H9 (cell line): ENCODE data around the gene LSM2. TPM values are rescaled to one million over a fixed set of nuclear protein-coding genes. Genes with fewer than 3 reads are reported as not detected.

Experiments used
- DNase-seq: peaks from one replicate; pipeline ENCODE4 v3.0.0-alpha.2; 2017
- H2AFZ ChIP-seq: one replicate; pipeline ENCODE4 v1.6.1; 2013; ENCODE audit warnings: mild to moderate bottlenecking, low read length, control low read depth, moderate library complexity
- H2AK5ac ChIP-seq: 2 replicates; pipeline ENCODE4 v1.6.1; 2013; ENCODE audit warnings: low read length, control low read depth, mixed read lengths; ENCODE audit not compliant: insufficient read length
- H2BK120ac ChIP-seq: one replicate; pipeline ENCODE4 v1.6.1; 2013; ENCODE audit warnings: low read depth, mild to moderate bottlenecking, low read length, control low read depth, inconsistent platforms; ENCODE audit not compliant: poor library complexity, severe bottlenecking
- H2BK12ac ChIP-seq: 2 replicates; pipeline ENCODE4 v1.6.1; 2013; ENCODE audit warnings: low read length, control low read depth, mixed read lengths, low read depth; ENCODE audit not compliant: insufficient read length
- H2BK15ac ChIP-seq: 2 replicates; pipeline ENCODE4 v1.6.1; 2013; ENCODE audit warnings: low read depth, low read length, control low read depth
- H2BK20ac ChIP-seq: one replicate; pipeline ENCODE4 v1.6.1; 2013; ENCODE audit warnings: low read depth, mild to moderate bottlenecking, low read length, control low read depth, inconsistent platforms; ENCODE audit not compliant: poor library complexity, severe bottlenecking
- H2BK5ac ChIP-seq: 2 replicates; pipeline ENCODE4 v1.6.1; 2013; ENCODE audit warnings: low read length, control low read depth, mixed read lengths; ENCODE audit not compliant: insufficient read length
- H3K14ac ChIP-seq: 2 replicates; pipeline ENCODE4 v1.6.1; 2013; ENCODE audit warnings: low read length, control low read depth; ENCODE audit not compliant: insufficient read depth
- H3K18ac ChIP-seq: 2 replicates; pipeline ENCODE4 v1.6.1; 2013; ENCODE audit warnings: low read depth, mild to moderate bottlenecking, mixed read lengths, low read length, control low read depth; ENCODE audit not compliant: insufficient read length
- H3K23ac ChIP-seq: 2 replicates; pipeline ENCODE4 v1.6.1; 2013; ENCODE audit warnings: low read length, control low read depth, mixed read lengths, low read depth; ENCODE audit not compliant: insufficient read length
- H3K23me2 ChIP-seq: 2 replicates; pipeline ENCODE4 v1.6.1; 2013; ENCODE audit warnings: low read depth, mild to moderate bottlenecking, mixed read lengths, low read length, control low read depth; ENCODE audit not compliant: insufficient read length, poor library complexity, severe bottlenecking
- H3K27ac ChIP-seq: 2 replicates; pipeline ENCODE4 v1.5.1; 2013; ENCODE audit warnings: low read length, control low read depth, mixed read lengths, low read depth; ENCODE audit not compliant: insufficient read length
- H3K27me3 ChIP-seq: 2 replicates; pipeline ENCODE4 v1.6.1; 2013; ENCODE audit warnings: low read length, control low read depth, inconsistent platforms; ENCODE audit not compliant: insufficient read depth
- H3K4ac ChIP-seq: 2 replicates; pipeline ENCODE4 v1.6.1; 2013; ENCODE audit warnings: low read depth, mild to moderate bottlenecking, control low read depth, inconsistent platforms, low read length, moderate library complexity
- H3K4me1 ChIP-seq: 2 replicates; pipeline ENCODE4 v1.6.1; 2013; ENCODE audit warnings: low read length, control low read depth, inconsistent platforms; ENCODE audit not compliant: insufficient read depth
- H3K4me2 ChIP-seq: 2 replicates; pipeline ENCODE4 v1.6.1; 2013; ENCODE audit warnings: low read length, control low read depth, mixed read lengths; ENCODE audit not compliant: insufficient read length, insufficient read depth
- H3K56ac ChIP-seq: 2 replicates; pipeline ENCODE4 v1.6.1; 2013; ENCODE audit warnings: low read depth, mild to moderate bottlenecking, mixed read lengths, low read length, control low read depth; ENCODE audit not compliant: insufficient read length
- H3K79me1 ChIP-seq: 2 replicates; pipeline ENCODE4 v1.6.1; 2013; ENCODE audit warnings: low read depth, mild to moderate bottlenecking, moderate library complexity, low read length, control low read depth, inconsistent platforms; ENCODE audit not compliant: insufficient read depth, poor library complexity, severe bottlenecking
- H3K79me2 ChIP-seq: 2 replicates; pipeline ENCODE4 v1.6.1; 2013; ENCODE audit warnings: low read length, control low read depth, inconsistent platforms; ENCODE audit not compliant: insufficient read depth
- H3K9ac ChIP-seq: 2 replicates; pipeline ENCODE4 v1.6.1; 2013; ENCODE audit warnings: low read length, control low read depth, mixed read lengths; ENCODE audit not compliant: insufficient read length; ENCODE audit errors: extremely low read depth
- H3K9me3 ChIP-seq: one replicate; pipeline ENCODE4 v1.6.1; 2013; ENCODE audit warnings: low read depth, low read length, inconsistent platforms; ENCODE audit not compliant: control insufficient read depth
- H3T11ph ChIP-seq: one replicate; pipeline ENCODE4 v1.6.1; 2013; ENCODE audit warnings: mild to moderate bottlenecking, low read length, control low read depth, inconsistent platforms
- H4K20me1 ChIP-seq: one replicate; pipeline ENCODE4 v1.6.1; 2013; ENCODE audit not compliant: control insufficient read depth, insufficient read length, insufficient read depth
- H4K5ac ChIP-seq: 2 replicates; pipeline ENCODE4 v1.6.1; 2013; ENCODE audit warnings: low read depth, mild to moderate bottlenecking, mixed read lengths, low read length, control low read depth; ENCODE audit not compliant: insufficient read length
- H4K8ac ChIP-seq: replicated peaks from 2 replicates; pipeline ENCODE4 v1.6.1; 2013; ENCODE audit warnings: low read length, control low read depth, mixed read lengths, low read depth; ENCODE audit not compliant: insufficient read length
- H4K91ac ChIP-seq: 2 replicates; pipeline ENCODE4 v1.6.1; 2013; ENCODE audit warnings: low read depth, mild to moderate bottlenecking, moderate library complexity, mixed read lengths, low read length, control low read depth; ENCODE audit not compliant: insufficient read length
- H3K27ac Mint-ChIP-seq, 3 experiments: 2 replicates in 2 of 3; 3 replicates in 1 of 3; pipeline ENCODE4 v1.8.0; 2020 to 2021; ENCODE audit warnings: mixed read lengths in 3 of 3, mild to moderate bottlenecking in 1 of 3, moderate library complexity in 1 of 3
- H3K27me3 Mint-ChIP-seq: 2 replicates; pipeline ENCODE4 v1.8.0; 2021; ENCODE audit warnings: low read depth, mild to moderate bottlenecking, moderate library complexity, mixed read lengths
- H3K36me3 Mint-ChIP-seq, 3 experiments: 2 replicates in 2 of 3; 3 replicates in 1 of 3; pipeline ENCODE4 v1.8.0; 2020 to 2021; ENCODE audit warnings: low read depth in 3 of 3, mixed read lengths in 3 of 3; ENCODE audit not compliant: insufficient read depth in 1 of 3
- H3K4me1 Mint-ChIP-seq, 2 experiments: 2 replicates each; pipeline ENCODE4 v1.8.0; 2020; ENCODE audit warnings: mixed read lengths in 2 of 2
- H3K4me3 Mint-ChIP-seq, 2 experiments: 2 replicates in 1 of 2; 3 replicates in 1 of 2; pipeline ENCODE4 v1.8.0; 2020 to 2021; ENCODE audit warnings: mild to moderate bottlenecking in 2 of 2, mixed read lengths in 2 of 2, moderate library complexity in 1 of 2
- H3K9me3 Mint-ChIP-seq, 2 experiments: 2 replicates in 1 of 2; 3 replicates in 1 of 2; pipeline ENCODE4 v1.8.0; 2020; ENCODE audit warnings: mild to moderate bottlenecking in 2 of 2, mixed read lengths in 2 of 2, moderate library complexity in 1 of 2
- CTCF ChIP-seq: fragments of 200-600 bp; sonication (generic); conservative IDR thresholded peaks from 3 replicates; pipeline ENCODE4 v1.8.0; 2021; ENCODE audit warnings: antibody characterized with exemption, mild to moderate bottlenecking
- WGBS: extraction: QIAGEN DNeasy Blood & Tissue Kit; methylation state at CpG from one replicate; pipeline ENCODE4 v1.1.7; 2013; ENCODE audit warnings: missing lambda C conversion rate, low lambda C conversion rate, mixed read lengths; ENCODE audit not compliant: insufficient read length; ENCODE audit errors: extremely low coverage; 5-methylcytosine and 5-hydroxymethylcytosine counted together
- total RNA-seq: library from RNA; stranded (reverse); gene quantifications from 2 replicates; pipeline ENCODE4 v1.2.1, GENCODE V29; 2021

LSM2 gene
- total RNA-seq, 1 experiment from 2014 or later, result 123 TPM

GRCh38 chr6:31760790-31761189 is 46.0 kb downstream of the LSM2 start:
- no peak for DNase-seq
- Mint-ChIP-seq H3K9me3 (no peaks in the 10 kb centered on the region), H3K36me3 (peaks cover 13 to 49% (median 34%) of the 10 kb centered on the region in 3 experiments), H3K27ac (no peak overlapping the region), H3K27me3 (no peaks in the 10 kb centered on the region; the same call in 1 of the 2 replicates), H3K4me3 (no peak overlapping the region), H3K4me1 (peaks cover 16 to 20% of the 10 kb centered on the region in 2 experiments)
- H4K20me1 ChIP-seq, result no peaks in the 10 kb centered on the region
- no peak overlapping the region for H3K27ac ChIP-seq
- no peak overlapping the region for H4K8ac ChIP-seq
- H3K27me3 ChIP-seq, result no peaks in the 10 kb centered on the region
- H2AK5ac ChIP-seq, result no peak overlapping the region
- no peak overlapping the region for H2BK120ac ChIP-seq
- H3K23me2 ChIP-seq, result no peaks in the 10 kb centered on the region
- H2AFZ ChIP-seq, result no peak overlapping the region
- no peaks in the 10 kb centered on the region for H3K9me3 ChIP-seq
- H3K56ac ChIP-seq, result no peak overlapping the region
- H3K79me2 ChIP-seq, result no peaks in the 10 kb centered on the region
- H3K18ac ChIP-seq, result no peak overlapping the region
- no peak overlapping the region for H3T11ph ChIP-seq
- no CpG with 5 or more reads among the region's 5 CpGs for WGBS
- H2BK15ac ChIP-seq, result peak overlapping the region; percentile 71; the same call in 1 of the 2 replicates
- no peak overlapping the region for H3K4ac ChIP-seq
- H2BK20ac ChIP-seq, result no peak overlapping the region
- no peak overlapping the region for H3K4me2 ChIP-seq
- H3K14ac ChIP-seq, result no peak overlapping the region
- H3K79me1 ChIP-seq, result no peaks in the 10 kb centered on the region
- H4K5ac ChIP-seq, result no peak overlapping the region
- H3K9ac ChIP-seq, result no peak overlapping the region
- TF ChIP-seq CTCF, result no peak
- no peak overlapping the region for H2BK12ac ChIP-seq
- H3K4me1 ChIP-seq, result no peaks in the 10 kb centered on the region
- no peak overlapping the region for H4K91ac ChIP-seq
- no peak overlapping the region for H2BK5ac ChIP-seq
- H3K23ac ChIP-seq, result no peak overlapping the region
